Nephron progenitor cell (in vitro differentiated cells): ENCODE results near the gene ANKS1B.
A peak's percentile ranks its signal among the peaks of the same experiment; 100 is the strongest.

Experiments
- DNase-seq: peaks from one replicate; pipeline ENCODE4 v3.0.0; 2021
- H3K27ac Mint-ChIP-seq: 2 replicates; pipeline ENCODE4 v1.8.0; 2021; ENCODE audit warnings: mild to moderate bottlenecking, moderate library complexity, mixed read lengths
- H3K27me3 Mint-ChIP-seq: 2 replicates; pipeline ENCODE4 v1.8.0; 2021; ENCODE audit warnings: mild to moderate bottlenecking, low read depth, mixed read lengths; ENCODE audit not compliant: poor library complexity
- H3K36me3 Mint-ChIP-seq: 2 replicates; pipeline ENCODE4 v1.8.0; 2021; ENCODE audit warnings: low read depth, mixed read lengths
- H3K4me1 Mint-ChIP-seq: 2 replicates; pipeline ENCODE4 v1.8.0; 2021; ENCODE audit warnings: mixed read lengths
- H3K4me3 Mint-ChIP-seq: 2 replicates; pipeline ENCODE4 v1.8.0; 2021; ENCODE audit warnings: mild to moderate bottlenecking, moderate library complexity, mixed read lengths
- H3K9me3 Mint-ChIP-seq: 2 replicates; pipeline ENCODE4 v1.8.0; 2021; ENCODE audit warnings: mild to moderate bottlenecking, moderate library complexity, mixed read lengths
- CTCF ChIP-seq: fragments of 200-600 bp; sonication (generic); IDR thresholded peaks from 2 replicates; pipeline ENCODE4 v1.5.0; 2021; ENCODE audit warnings: antibody characterized with exemption

ANKS1B gene

GRCh38 chr12:99984271-99985128 lies at the start of gene ANKS1B:
TSS of gene ANKS1B (minus strand) at chr12:99984936. CDS start at chr12:99984237, 699 bp downstream.
- peaks cover 67% of the 10 kb centered on the region for H3K27me3 Mint-ChIP-seq
- no peak for TF ChIP-seq CTCF
- DNase-seq: peak; percentile 84
- peaks cover 18% of the 10 kb centered on the region for H3K4me1 Mint-ChIP-seq
- H3K9me3 Mint-ChIP-seq: no peaks in the 10 kb centered on the region
- no peak within 1 kb of the TSS for H3K27ac Mint-ChIP-seq
- no peaks in the 10 kb centered on the region for H3K36me3 Mint-ChIP-seq
- peak within 1 kb of the TSS; percentile 89 for H3K4me3 Mint-ChIP-seq

GRCh38 chr12:100031836-100032235 lies 47.1 kb upstream of the ANKS1B start:
- no peaks in the 10 kb centered on the region for H3K27me3 Mint-ChIP-seq
- no peak overlapping the region for H3K4me3 Mint-ChIP-seq
- no peak overlapping the region for H3K27ac Mint-ChIP-seq
- no peaks in the 10 kb centered on the region for H3K4me1 Mint-ChIP-seq
- no peaks in the 10 kb centered on the region for H3K9me3 Mint-ChIP-seq
- H3K36me3 Mint-ChIP-seq: peaks cover 9% of the 10 kb centered on the region
- TF ChIP-seq CTCF: no peak
- DNase-seq: no peak

DNA sequence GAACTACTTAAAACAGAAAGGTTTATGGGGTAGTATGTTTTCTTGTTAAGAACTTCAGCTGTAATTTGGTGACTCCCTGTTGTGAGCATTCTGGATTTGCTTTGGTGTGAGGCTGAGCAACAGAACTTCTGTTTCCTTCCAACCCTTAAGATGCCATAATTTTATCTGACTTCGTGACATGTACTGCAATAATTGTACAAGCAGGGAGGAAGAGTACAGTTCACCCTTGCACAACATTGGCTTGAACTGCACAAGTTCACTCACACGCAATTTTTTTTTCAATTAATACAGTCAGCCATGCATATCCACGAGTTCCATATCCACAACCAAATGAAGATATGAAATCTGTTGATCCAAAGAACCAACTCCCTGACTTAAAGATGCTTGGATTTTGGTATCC lies 42.9 kb upstream of the ANKS1B start:
- Mint-ChIP-seq H3K36me3 (peaks cover 9% of the 10 kb centered on the region), H3K4me3 (no peak overlapping the region), H3K27me3 (no peaks in the 10 kb centered on the region), H3K27ac (no peak overlapping the region), H3K9me3 (no peaks in the 10 kb centered on the region), H3K4me1 (no peaks in the 10 kb centered on the region)
- no peak for TF ChIP-seq CTCF
- DNase-seq: no peak

- Mint-ChIP-seq H3K4me3 (no peak overlapping the region), H3K27me3 (no peaks in the 10 kb centered on the region), H3K4me1 (no peaks in the 10 kb centered on the region), H3K9me3 (peaks cover 12% of the 10 kb centered on the region), H3K36me3 (peaks cover 10% of the 10 kb centered on the region), H3K27ac (no peak overlapping the region)
- TF ChIP-seq CTCF: no peak
- DNase-seq: no peak
These were observed 41.5 kb upstream of the ANKS1B start for GRCh38 chr12:100026241-100026640.

GRCh38 chr12:100024974-100025555 lies 40.3 kb upstream of the ANKS1B start:
- no peak for DNase-seq
- Mint-ChIP-seq H3K4me3 (no peak overlapping the region), H3K9me3 (peaks cover 12% of the 10 kb centered on the region), H3K27ac (no peak overlapping the region), H3K27me3 (no peaks in the 10 kb centered on the region), H3K36me3 (peaks cover 10% of the 10 kb centered on the region), H3K4me1 (peaks cover 5% of the 10 kb centered on the region)
- TF ChIP-seq CTCF: no peak
